ENCODE results near the gene ATPAF1. TPM values are rescaled to one million over a fixed set of nuclear protein-coding genes. Genes with fewer than 3 reads are reported as not detected.
"Not testable (repeated sequence)": the region's sequence is repeated elsewhere in the genome, so short reads cannot be mapped to it uniquely, and the experiment has no call there.

The ATPAF1 gene
- total and polyA plus RNA-seq, 10 of the 15 experiments (the other 5 are each of a cell fraction or from before 2014, with no cell fraction given), result 15.2 to 93.5 (median 48.4) TPM

- in situ Hi-C loops (cut with MboI); H2AFZ ChIP-seq (ENCODE audit: control insufficient read depth, low read depth, low read length); CTCF ChIA-PET; RAD21 ChIA-PET (ENCODE audit: unreplicated experiment); H3K27ac ChIP-seq (ENCODE audit: control insufficient read depth, insufficient read depth); H3K9me3 ChIP-seq (replicated peaks; ENCODE audit: control insufficient read depth, insufficient read depth, low read length); H3K79me2 ChIP-seq (ENCODE audit: control insufficient read depth, insufficient read depth, low read length); H3K9ac ChIP-seq (ENCODE audit: control insufficient read depth, insufficient read depth, low read length); H3K4me1 ChIP-seq (ENCODE audit: control insufficient read depth, insufficient read depth, low read length); POLR2A ChIA-PET; intact Hi-C loops (cut with micrococcal nuclease; ENCODE audit: unreplicated experiment); DNase-seq (ENCODE audit: low read depth, low spot score); ATAC-seq; BruUV-seq (replicated peaks); H3K27me3 ChIP-seq (replicated peaks in 1 of 2; ENCODE audit: control insufficient read depth in 2 of 2, insufficient read depth in 2 of 2, low read length in 1 of 2); H4K20me1 ChIP-seq (ENCODE audit: control insufficient read depth, insufficient read depth); FAIRE-seq; H3K4me2 ChIP-seq (ENCODE audit: control insufficient read depth, insufficient read depth); H3K4me3 ChIP-seq: not testable (repeated sequence)
- SMC1A ChIA-PET (ENCODE audit: uncharacterized antibody, unreplicated experiment), result interaction anchor here (1.3 kb wide), 1 partner anchor 18 kb away, joined by 3 read pairs; no protein-coding TSS in a partner anchor
- peaks cover 13 to 29% of the 10 kb centered on the region in 2 experiments for H3K36me3 ChIP-seq (ENCODE audit: control insufficient read depth in 2 of 2, insufficient read depth in 2 of 2, low read length in 1 of 2)
- WGBS (ENCODE audit: insufficient coverage, insufficient replicate concordance, low lambda C conversion rate, missing lambda C conversion rate), result 96% methylated on average over 4 of the region's 4 CpGs
Observed at GRCh38 chr1:46694676-46695075, 26.5 kb upstream of the ATPAF1 start.

DNA sequence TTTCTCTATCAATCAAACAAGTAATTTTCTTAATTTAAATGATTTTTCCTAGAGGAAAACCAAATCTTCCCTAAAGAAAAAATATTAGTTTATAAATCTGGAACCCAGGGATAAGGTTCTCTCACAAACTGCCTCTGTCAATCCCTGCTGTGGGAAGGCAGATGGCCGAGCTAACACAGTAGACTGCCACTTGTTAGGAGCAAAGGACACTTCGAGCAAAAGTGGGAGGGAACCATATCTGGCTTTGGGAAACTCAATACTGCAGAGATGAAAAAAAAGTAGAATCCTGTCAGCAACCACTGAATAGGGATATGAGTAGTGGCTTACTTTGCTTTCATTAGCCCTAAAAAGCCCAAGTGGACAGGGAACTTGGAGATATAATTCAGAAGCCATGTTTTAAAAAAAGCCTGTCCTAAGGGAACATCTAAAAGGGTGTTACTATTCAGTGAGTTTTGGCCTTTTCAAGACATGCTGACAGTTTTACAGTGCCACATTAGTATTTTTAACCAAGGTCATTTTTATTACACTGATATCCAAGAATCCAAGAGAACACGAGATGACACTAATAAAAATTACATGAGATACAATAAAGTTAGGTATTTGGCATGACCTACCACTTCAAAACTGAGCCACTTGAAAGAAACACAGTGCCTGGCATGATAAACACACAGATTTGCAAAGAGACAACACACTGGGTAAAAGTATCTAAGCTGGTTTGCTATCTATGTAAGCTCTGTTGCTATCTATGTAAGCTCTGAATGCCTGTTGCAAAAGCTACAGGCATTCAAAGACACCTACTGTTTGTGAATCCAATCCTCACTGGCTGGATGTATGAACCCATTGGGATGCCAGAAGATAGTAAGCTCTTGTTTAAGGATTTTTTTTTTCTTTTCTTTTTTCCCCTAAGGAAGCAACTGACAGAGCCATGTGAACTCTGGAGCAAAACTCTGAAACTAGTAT is 24.9 kb upstream of the ATPAF1 start:
- CTCF ChIA-PET, result no interaction called here
- no peak overlapping the region for H3K4me2 ChIP-seq (ENCODE audit: control insufficient read depth, insufficient read depth)
- no peak overlapping the region for H2AFZ ChIP-seq (ENCODE audit: control insufficient read depth, low read depth, low read length)
- DNase-seq (ENCODE audit: low read depth, low spot score) (no peak), ATAC-seq (no peak), FAIRE-seq (no peak)
- intact Hi-C loops (cut with micrococcal nuclease; ENCODE audit: unreplicated experiment), result no loop called here
- SMC1A ChIA-PET (ENCODE audit: uncharacterized antibody, unreplicated experiment), result no interaction called here
- no peaks in the 10 kb centered on the region for H3K79me2 ChIP-seq (ENCODE audit: control insufficient read depth, insufficient read depth, low read length)
- no peak overlapping the region for H3K4me3 ChIP-seq
- no peaks in the 10 kb centered on the region for H3K27me3 ChIP-seq (replicated peaks in 1 of 2; ENCODE audit: control insufficient read depth in 2 of 2, insufficient read depth in 2 of 2, low read length in 1 of 2)
- H3K9me3 ChIP-seq (replicated peaks; ENCODE audit: control insufficient read depth, insufficient read depth, low read length), result no peaks in the 10 kb centered on the region
- POLR2A ChIA-PET, result no interaction called here
- WGBS (ENCODE audit: insufficient coverage, insufficient replicate concordance, low lambda C conversion rate, missing lambda C conversion rate), result 98% methylated on average over 3 of the region's 3 CpGs
- no peak overlapping the region for H3K27ac ChIP-seq (ENCODE audit: control insufficient read depth, insufficient read depth)
- no peak overlapping the region for H3K9ac ChIP-seq (ENCODE audit: control insufficient read depth, insufficient read depth, low read length)
- in situ Hi-C loops (cut with MboI), result no loop called here
- no peaks in the 10 kb centered on the region for H4K20me1 ChIP-seq (ENCODE audit: control insufficient read depth, insufficient read depth)
- no TSS peak for BruUV-seq (replicated peaks)
- no peaks in the 10 kb centered on the region for H3K4me1 ChIP-seq (ENCODE audit: control insufficient read depth, insufficient read depth, low read length)
- RAD21 ChIA-PET (ENCODE audit: unreplicated experiment), result no interaction called here
- peaks cover 16 to 34% of the 10 kb centered on the region in 2 experiments for H3K36me3 ChIP-seq (ENCODE audit: control insufficient read depth in 2 of 2, insufficient read depth in 2 of 2, low read length in 1 of 2)
- no peak for TF ChIP-seq HDAC2 (IDR thresholded peaks at IDR 0.05)
- TF ChIP-seq HDAC6 (IDR thresholded peaks at IDR 0.05; ENCODE audit: unreplicated experiment), result no peak
- TF ChIP-seq ZNF687 (IDR thresholded peaks at IDR 0.05), result no peak
- no peak for TF ChIP-seq PAX5 (IDR thresholded peaks at IDR 0.05; ENCODE audit: borderline replicate concordance, low read depth, low read length)
- TF ChIP-seq, protein P1, sequence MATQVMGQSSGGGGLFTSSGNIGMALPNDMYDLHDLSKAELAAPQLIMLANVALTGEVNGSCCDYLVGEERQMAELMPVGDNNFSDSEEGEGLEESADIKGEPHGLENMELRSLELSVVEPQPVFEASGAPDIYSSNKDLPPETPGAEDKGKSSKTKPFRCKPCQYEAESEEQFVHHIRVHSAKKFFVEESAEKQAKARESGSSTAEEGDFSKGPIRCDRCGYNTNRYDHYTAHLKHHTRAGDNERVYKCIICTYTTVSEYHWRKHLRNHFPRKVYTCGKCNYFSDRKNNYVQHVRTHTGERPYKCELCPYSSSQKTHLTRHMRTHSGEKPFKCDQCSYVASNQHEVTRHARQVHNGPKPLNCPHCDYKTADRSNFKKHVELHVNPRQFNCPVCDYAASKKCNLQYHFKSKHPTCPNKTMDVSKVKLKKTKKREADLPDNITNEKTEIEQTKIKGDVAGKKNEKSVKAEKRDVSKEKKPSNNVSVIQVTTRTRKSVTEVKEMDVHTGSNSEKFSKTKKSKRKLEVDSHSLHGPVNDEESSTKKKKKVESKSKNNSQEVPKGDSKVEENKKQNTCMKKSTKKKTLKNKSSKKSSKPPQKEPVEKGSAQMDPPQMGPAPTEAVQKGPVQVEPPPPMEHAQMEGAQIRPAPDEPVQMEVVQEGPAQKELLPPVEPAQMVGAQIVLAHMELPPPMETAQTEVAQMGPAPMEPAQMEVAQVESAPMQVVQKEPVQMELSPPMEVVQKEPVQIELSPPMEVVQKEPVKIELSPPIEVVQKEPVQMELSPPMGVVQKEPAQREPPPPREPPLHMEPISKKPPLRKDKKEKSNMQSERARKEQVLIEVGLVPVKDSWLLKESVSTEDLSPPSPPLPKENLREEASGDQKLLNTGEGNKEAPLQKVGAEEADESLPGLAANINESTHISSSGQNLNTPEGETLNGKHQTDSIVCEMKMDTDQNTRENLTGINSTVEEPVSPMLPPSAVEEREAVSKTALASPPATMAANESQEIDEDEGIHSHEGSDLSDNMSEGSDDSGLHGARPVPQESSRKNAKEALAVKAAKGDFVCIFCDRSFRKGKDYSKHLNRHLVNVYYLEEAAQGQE (IDR thresholded peaks at IDR 0.05; ENCODE audit: low read depth, low read length), result no peak
- TF ChIP-seq RUNX3 (IDR thresholded peaks at IDR 0.05; ENCODE audit: low read length), result no peak
